Pancreas (tissue), 10 donors: ENCODE results near the gene IL17RD. TPM values are rescaled to one million over a fixed set of nuclear protein-coding genes. Genes with fewer than 3 reads are reported as not detected.
"Not testable (repeated sequence)": the region's sequence is repeated elsewhere in the genome, so short reads cannot be mapped to it uniquely, and the experiment has no call there.

Experiments used
- ATAC-seq, 4 donors: fragments of 200-7000 bp; cut with Tn5 transposase; one replicate each; pipeline versions ENCODE4 v1.8.0 to v1.9.1; 2020; ENCODE audit warnings: mild to moderate bottlenecking in 4 of 4, moderate library complexity in 4 of 4
- DNase-seq, 6 donors: peaks; one replicate each; pipeline ENCODE4 v3.0.0-alpha.2; 2020
- FAIRE-seq: peaks from 2 replicates; lab custom pipeline; 2012; peaks lifted over from hg19 to GRCh38; lab: Jason Lieb, UNC
- H3K27ac ChIP-seq, 4 donors: fragments of 200-600 bp; sonication (generic); 1 replicate in 3 of 4; 2 replicates in 1 of 4; pipeline versions ENCODE4 v1.5.0 to v1.8.0; 2020
- H3K27me3 ChIP-seq, 4 donors: fragments of 200-600 bp; one replicate each; pipeline ENCODE4 v1.8.0; 2021
- H3K36me3 ChIP-seq, 3 donors: fragments of 200-600 bp; sonication (generic) in 1 of 3; one replicate each; pipeline versions ENCODE4 v1.5.0 to v1.8.0; 2020 to 2021
- H3K4me1 ChIP-seq, 3 donors: fragments of 200-600 bp; one replicate each; pipeline ENCODE4 v1.8.0; 2021
- H3K4me3 ChIP-seq, 4 donors: fragments of 200-600 bp; sonication (generic) in 2 of 4; one replicate each; pipeline versions ENCODE4 v1.5.0 to v1.8.0; 2020 to 2021
- H3K9me3 ChIP-seq, 4 donors: fragments of 200-600 bp; one replicate each; pipeline ENCODE4 v1.8.0; 2021
- WGBS, 2 donors: extraction: QIAGEN DNeasy Blood & Tissue Kit; methylation state at CpG; one replicate each; pipeline ENCODE4 v1.1.7; 2013; 5-methylcytosine and 5-hydroxymethylcytosine counted together
- intact Hi-C, 3 donors: fragments of 100-400 bp; cut with DNase I; formaldehyde crosslinking; loops; one replicate each; pipeline versions ENCODE4 v1.11.1 to v1.14.2; 2022
- polyA plus RNA-seq, 2 donors: library from polyadenylated mRNA; stranded (reverse); fragments of 200-250 nt; gene quantifications; one replicate each; pipeline ENCODE4 v1.2.3, GENCODE V29; 2013
- total RNA-seq, 6 donors: library from RNA; stranded (reverse); fragmentation: NEBNext Ultra II Directional in 4 of 6; extraction: Animal tissue kit (Norgen Biotek cat#: 25700) in 4 of 6; gene quantifications; one replicate each; pipeline versions ENCODE4 v1.2.1 to v1.2.4, GENCODE V29; 2021 to 2023
- TF ChIP-seq, protein P1 (sequence below), 4 donors: fragments of 200-600 bp; sonication (generic) in 3 of 4; IDR thresholded peaks; one replicate each; pipeline versions ENCODE4 v1.5.0 to v1.8.0; 2021; ENCODE audit warnings: antibody characterized with exemption in 4 of 4
- donor health status: healthy with polysubstance abuse.
- donor health status: DM: no; HTN: no; CAD: no; lungs with moderate emphysema.
- donor health status: DM: no; HTN: no; CAD: no.
- donor health status: control.
- donor health status: control.
- donor health status: Bipolar disorder and iron deficiency.
- donor health status: DM: yes; HTN: yes; CAD: no.
- donor health status: DM: no; HTN: no; CAD: no.
- donor health status: DM: no; HTN: no; CAD: no.
- donor health status: DM: yes; HTN: yes; CAD: no.

Gene IL17RD
- total and polyA plus RNA-seq, 8 donors: 0.42 to 3.9 (median 1.9) TPM

DNA sequence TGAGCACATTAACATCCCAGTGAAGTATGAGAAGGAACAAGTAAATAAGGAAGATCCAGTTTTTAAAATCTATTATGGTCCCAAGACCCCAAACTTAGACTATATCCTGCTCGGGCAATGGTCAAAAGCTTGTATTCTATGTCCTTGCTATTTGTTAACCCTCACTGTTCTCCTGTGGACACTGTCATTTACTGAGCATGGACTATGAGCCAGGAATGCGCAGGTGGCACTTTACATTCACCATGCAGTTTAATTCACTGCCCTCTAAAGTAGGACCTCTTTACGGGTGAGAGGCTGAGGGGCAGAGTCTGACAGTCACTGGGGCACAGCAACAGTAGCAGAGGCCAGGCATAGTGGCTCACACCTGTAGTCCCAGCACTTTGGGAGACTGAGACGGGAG lies 76.1 kb downstream of the IL17RD start:
- ATAC-seq (no peak), DNase-seq (no peak), FAIRE-seq (no peak)
- no peaks in the 10 kb centered on the region for H3K4me1 ChIP-seq
- H3K9me3 ChIP-seq: no peaks in the 10 kb centered on the region
- TF ChIP-seq, protein P1, sequence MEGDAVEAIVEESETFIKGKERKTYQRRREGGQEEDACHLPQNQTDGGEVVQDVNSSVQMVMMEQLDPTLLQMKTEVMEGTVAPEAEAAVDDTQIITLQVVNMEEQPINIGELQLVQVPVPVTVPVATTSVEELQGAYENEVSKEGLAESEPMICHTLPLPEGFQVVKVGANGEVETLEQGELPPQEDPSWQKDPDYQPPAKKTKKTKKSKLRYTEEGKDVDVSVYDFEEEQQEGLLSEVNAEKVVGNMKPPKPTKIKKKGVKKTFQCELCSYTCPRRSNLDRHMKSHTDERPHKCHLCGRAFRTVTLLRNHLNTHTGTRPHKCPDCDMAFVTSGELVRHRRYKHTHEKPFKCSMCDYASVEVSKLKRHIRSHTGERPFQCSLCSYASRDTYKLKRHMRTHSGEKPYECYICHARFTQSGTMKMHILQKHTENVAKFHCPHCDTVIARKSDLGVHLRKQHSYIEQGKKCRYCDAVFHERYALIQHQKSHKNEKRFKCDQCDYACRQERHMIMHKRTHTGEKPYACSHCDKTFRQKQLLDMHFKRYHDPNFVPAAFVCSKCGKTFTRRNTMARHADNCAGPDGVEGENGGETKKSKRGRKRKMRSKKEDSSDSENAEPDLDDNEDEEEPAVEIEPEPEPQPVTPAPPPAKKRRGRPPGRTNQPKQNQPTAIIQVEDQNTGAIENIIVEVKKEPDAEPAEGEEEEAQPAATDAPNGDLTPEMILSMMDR (IDR thresholded peaks at IDR 0.05): no peak
- WGBS, 2 donors: 88 to 92% methylated on average over 4 of the region's 4 CpGs
- intact Hi-C loops: no loop called here
- no peak overlapping the region for H3K27ac ChIP-seq
- no peak overlapping the region for H3K4me3 ChIP-seq
- no peaks in the 10 kb centered on the region for H3K27me3 ChIP-seq
- H3K36me3 ChIP-seq: no peaks in the 10 kb centered on the region

DNA sequence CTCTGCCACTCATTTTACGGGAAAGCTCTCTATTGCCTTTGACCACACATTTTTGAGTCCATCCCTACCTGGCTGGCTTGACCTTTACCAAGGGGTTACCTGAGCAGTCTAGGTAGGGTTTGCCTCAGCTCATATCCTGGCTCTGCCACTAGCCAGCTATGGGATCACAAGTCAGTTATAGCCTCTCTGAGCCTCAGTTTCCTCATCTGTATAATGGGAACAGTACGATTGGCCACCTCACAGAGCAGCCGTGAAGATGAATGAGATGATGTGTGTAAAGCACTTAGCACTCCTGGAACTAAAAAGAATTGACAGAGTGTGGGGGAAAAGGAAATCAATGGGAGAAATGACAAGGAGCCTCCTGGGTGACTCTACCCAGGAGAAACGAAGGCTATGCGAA lies 76.7 kb downstream of the IL17RD start:
- 72 to 90% methylated on average over 5 of the region's 5 CpGs for WGBS, 2 donors
- Histone ChIP-seq H3K27me3 (no peaks in the 10 kb centered on the region), H3K36me3 (no peaks in the 10 kb centered on the region), H3K4me1 (no peaks in the 10 kb centered on the region), H3K27ac (no peak overlapping the region), H3K4me3 (no peak overlapping the region), H3K9me3 (no peaks in the 10 kb centered on the region)
- FAIRE-seq: no peak
- ATAC-seq: no peak
- intact Hi-C loops: no loop called here
- TF ChIP-seq, protein P1 (IDR thresholded peaks at IDR 0.05): no peak
- DNase-seq: no peak

DNA sequence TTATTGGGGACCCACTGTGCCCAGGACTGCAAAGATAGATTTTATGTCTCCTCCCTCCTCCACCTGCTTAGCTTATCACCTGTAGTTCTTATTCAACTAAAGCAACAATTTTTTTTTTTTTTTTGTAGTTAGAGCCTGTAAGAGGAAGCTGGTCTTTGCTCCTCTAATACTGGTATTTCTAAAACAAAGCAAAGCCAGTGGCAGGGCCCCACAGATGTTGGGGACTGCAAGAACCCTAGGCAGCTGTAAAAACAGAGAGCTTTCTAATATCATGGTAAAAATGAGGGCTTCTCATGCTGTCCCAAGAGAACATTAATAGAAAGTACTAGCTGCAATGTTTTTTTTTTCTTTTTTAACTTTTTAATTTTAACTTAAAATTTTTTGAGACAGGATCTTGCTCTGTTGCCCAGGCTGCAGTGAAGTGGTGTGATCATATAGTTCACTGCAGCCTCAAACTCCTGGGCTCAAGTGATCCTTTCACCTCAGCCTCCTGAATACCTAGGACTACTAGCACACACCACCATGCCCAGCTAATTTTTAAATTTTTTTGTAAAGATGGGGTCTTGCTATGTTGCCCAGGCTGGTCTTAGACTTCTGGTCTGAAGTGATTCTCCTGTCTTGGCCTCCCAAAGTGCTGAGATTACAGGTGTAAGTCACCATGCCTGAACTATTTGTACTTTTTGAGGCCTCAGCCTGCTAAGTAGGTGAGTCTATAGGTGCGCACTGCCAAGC lies 77.6 kb downstream of the IL17RD start:
- no peak overlapping the region for H3K4me3 ChIP-seq
- no peak overlapping the region for H3K27ac ChIP-seq
- intact Hi-C loops: no loop called here
- no peak for FAIRE-seq
- H3K36me3 ChIP-seq: no peaks in the 10 kb centered on the region
- ATAC-seq: no peak
- H3K27me3 ChIP-seq: no peaks in the 10 kb centered on the region
- no peak for DNase-seq
- TF ChIP-seq, protein P1 (IDR thresholded peaks at IDR 0.05): no peak
- H3K4me1 ChIP-seq: no peaks in the 10 kb centered on the region
- H3K9me3 ChIP-seq: no peaks in the 10 kb centered on the region
- WGBS, 2 donors: 98 to 100% methylated on average over 1 of the region's 1 CpG

DNA sequence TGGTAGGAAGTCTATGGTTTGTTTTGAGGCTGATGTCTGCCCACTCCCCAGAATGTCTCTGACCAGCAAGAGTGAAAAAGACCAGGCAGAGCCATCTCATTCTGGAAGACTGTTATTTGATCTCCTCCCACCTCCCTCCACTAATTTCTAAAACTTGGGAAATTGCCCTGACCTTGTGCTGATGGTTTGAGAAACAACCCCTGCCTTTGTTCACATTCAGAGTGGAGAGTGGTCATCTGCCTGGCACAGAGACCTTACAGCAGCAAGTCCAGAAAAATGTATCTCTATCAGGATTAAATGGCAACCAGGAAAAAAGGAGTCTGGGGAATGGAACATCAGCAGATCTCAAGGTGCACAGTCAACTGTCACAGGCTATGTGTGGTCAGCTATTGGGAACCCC lies 79.0 kb downstream of the IL17RD start:
- H3K4me3 ChIP-seq: no peak overlapping the region
- no peak overlapping the region for H3K27ac ChIP-seq
- no peaks in the 10 kb centered on the region for H3K36me3 ChIP-seq
- no peaks in the 10 kb centered on the region for H3K9me3 ChIP-seq
- no peaks in the 10 kb centered on the region for H3K27me3 ChIP-seq
- TF ChIP-seq, protein P1 (IDR thresholded peaks at IDR 0.05): no peak
- no peak for FAIRE-seq
- peak in 1 of 4 donors; percentile 22 for ATAC-seq
- no peaks in the 10 kb centered on the region for H3K4me1 ChIP-seq
- intact Hi-C loops: no loop called here
- DNase-seq: no peak

DNA sequence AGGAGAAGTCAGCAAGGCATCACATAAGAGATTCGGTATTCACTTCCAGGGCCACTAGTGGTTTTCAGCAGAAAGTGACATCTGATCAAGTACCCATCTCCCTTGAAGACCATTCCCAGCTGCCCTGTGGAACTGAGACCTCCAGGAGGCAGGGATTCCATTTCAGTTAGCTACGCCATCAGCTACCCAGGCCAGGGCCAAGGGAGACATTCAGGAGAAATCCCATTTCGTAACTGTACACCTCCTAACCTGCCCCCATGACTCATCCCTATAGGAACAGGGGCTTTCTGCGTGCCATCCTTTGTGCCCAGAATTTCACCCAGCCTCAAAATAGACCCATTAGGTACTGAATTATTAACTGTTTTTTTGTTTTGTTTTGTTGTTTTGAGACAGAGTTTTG lies 79.9 kb downstream of the IL17RD start:
- FAIRE-seq: no peak
- 87 to 93% methylated on average over 4 of the region's 4 CpGs for WGBS, 2 donors
- intact Hi-C loops: no loop called here

DNA sequence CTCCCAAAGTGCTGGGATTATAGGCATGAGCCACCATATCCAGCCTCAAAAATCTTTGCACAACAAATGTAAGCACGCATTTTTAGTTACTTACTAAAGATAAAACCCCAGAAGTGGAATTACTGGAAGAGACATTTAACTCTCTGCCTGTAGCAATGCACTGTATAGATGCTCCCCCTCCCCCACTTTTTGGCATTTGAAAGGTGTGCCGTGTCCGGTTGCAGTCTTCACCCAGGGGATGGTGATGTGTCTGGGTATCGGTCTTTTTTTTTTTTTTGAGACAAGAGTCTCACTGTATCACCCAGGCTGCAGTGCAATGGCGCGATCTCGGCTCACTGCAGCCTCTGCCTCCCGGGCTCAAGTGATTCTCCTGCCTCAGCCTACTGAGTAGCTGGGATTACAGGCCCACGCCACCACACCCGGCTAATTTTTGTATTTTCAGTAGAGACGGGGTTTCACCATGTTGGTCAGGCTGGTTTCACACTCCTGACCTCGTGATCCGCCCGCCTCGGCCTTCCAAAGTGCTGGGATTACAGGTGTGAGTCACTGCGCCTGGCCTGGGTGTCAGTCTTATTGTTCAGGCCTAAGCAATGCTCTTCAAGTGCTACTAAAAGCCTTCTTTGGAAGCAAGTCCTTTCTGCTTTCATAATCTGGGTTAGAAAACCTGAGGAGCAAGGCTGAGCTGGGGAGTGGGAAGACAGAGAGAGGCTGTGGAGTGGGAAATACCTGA lies 81.7 kb downstream of the IL17RD start:
- H3K4me1 ChIP-seq, H3K27me3 ChIP-seq, H3K36me3 ChIP-seq, FAIRE-seq, H3K27ac ChIP-seq, H3K9me3 ChIP-seq, DNase-seq, intact Hi-C loops, H3K4me3 ChIP-seq, ATAC-seq: not testable (repeated sequence)
- WGBS, 2 donors: 91 to 95% methylated on average over 16 of the region's 16 CpGs

More for the DNA sequence above, 79.9 kb downstream of the IL17RD start:
- DNase-seq: no peak
- Histone ChIP-seq H3K4me3 (no peak overlapping the region), H3K9me3 (no peaks in the 10 kb centered on the region), H3K4me1 (no peaks in the 10 kb centered on the region), H3K27ac (no peak overlapping the region), H3K36me3 (no peaks in the 10 kb centered on the region), H3K27me3 (no peaks in the 10 kb centered on the region)
- TF ChIP-seq, protein P1 (IDR thresholded peaks at IDR 0.05): no peak
- no peak for ATAC-seq
